Heart right ventricle (tissue), 16 donors: ENCODE results near the gene DUSP28. TPM values are rescaled to one million over a fixed set of nuclear protein-coding genes. Genes with fewer than 3 reads are reported as not detected.

Experiments
- ATAC-seq, 8 donors: fragments of 200-7000 bp; cut with Tn5 transposase; one replicate each; pipeline ENCODE4 v1.9.1; 2020; ENCODE audit warnings: mild to moderate bottlenecking in 8 of 8, moderate library complexity in 8 of 8, moderate number of reproducible peaks in 1 of 8
- DNase-seq, 2 donors: peaks; one replicate each; pipeline ENCODE4 v3.0.0-alpha.2; 2020
- H3K27ac ChIP-seq, 10 donors: fragments of 200-600 bp; sonication (generic) in 2 of 10; one replicate each; pipeline versions ENCODE4 v1.5.0 to v1.8.0; 2020 to 2022; ENCODE audit warnings: mild to moderate bottlenecking in 3 of 10
- H3K27me3 ChIP-seq, 7 donors: fragments of 200-600 bp; one replicate each; pipeline ENCODE4 v1.8.0; 2021 to 2022; ENCODE audit warnings: mild to moderate bottlenecking in 2 of 7
- H3K36me3 ChIP-seq, 9 donors: fragments of 200-600 bp; sonication (generic) in 1 of 9; one replicate each; pipeline versions ENCODE4 v1.5.0 to v1.8.0; 2020 to 2022; ENCODE audit warnings: mild to moderate bottlenecking in 2 of 9
- H3K4me1 ChIP-seq, 9 donors: fragments of 200-600 bp; sonication (generic) in 1 of 9; one replicate each; pipeline versions ENCODE4 v1.5.0 to v1.8.0; 2020 to 2022; ENCODE audit warnings: mild to moderate bottlenecking in 4 of 9
- H3K4me3 ChIP-seq, 10 donors: fragments of 200-600 bp; sonication (generic) in 2 of 10; one replicate each; pipeline versions ENCODE4 v1.5.0 to v1.8.0; 2020 to 2022; ENCODE audit warnings: mild to moderate bottlenecking in 7 of 10, moderate library complexity in 2 of 10
- H3K9me3 ChIP-seq, 11 donors: fragments of 200-600 bp in 10 of 11; sonication (generic) in 2 of 11; one replicate each; pipeline versions ENCODE4 v1.5.0 to v1.8.0; 2013 to 2022; ENCODE audit warnings: mild to moderate bottlenecking in 2 of 11, control low read depth in 1 of 11, moderate library complexity in 1 of 11
- CTCF ChIP-seq, 9 donors: fragments of 200-600 bp; sonication (generic) in 2 of 9; IDR thresholded peaks; one replicate each; pipeline versions ENCODE4 v1.5.0 to v1.8.0; 2021 to 2022; ENCODE audit warnings: antibody characterized with exemption in 9 of 9, mild to moderate bottlenecking in 5 of 9, moderate library complexity in 1 of 9
- WGBS, 2 donors: extraction: QIAGEN DNeasy Blood & Tissue Kit; methylation state at CpG; one replicate each; pipeline ENCODE4 v1.1.7; 2013; ENCODE audit warnings: inconsistent platforms in 1 of 2; 5-methylcytosine and 5-hydroxymethylcytosine counted together
- intact Hi-C, 10 donors: fragments of 100-400 bp; cut with DNase I; formaldehyde crosslinking; loops; one replicate each; pipeline versions ENCODE4 v1.11.1 to v1.14.2; 2022
- polyA plus RNA-seq, 2 donors: library from polyadenylated mRNA; stranded (reverse); fragments of 200-250 nt; gene quantifications; one replicate each; pipeline ENCODE4 v1.2.3, GENCODE V29; 2013
- total RNA-seq, 10 donors: library from RNA; stranded (reverse); fragmentation: NEBNext Ultra II Directional in 3 of 10; extraction: Animal tissue kit (Norgen Biotek cat#: 25700) in 3 of 10; gene quantifications; one replicate each; pipeline versions ENCODE4 v1.2.1 to v1.2.4, GENCODE V29; 2021 to 2023
- donor health status: Arrhythmogenic right ventricular cardiomyopathy.
- donor health status: ischemic (EF 13 %, LVEDD 7.1; RV severe dilation, severe dysfunction).
- donor health status: healthy with polysubstance abuse.
- donor health status: DM: no; HTN: yes; CAD: no.
- donor health status: DM: no; HTN: no; CAD: no.
- donor health status: ischemic (EF 25% LVEDD 6.9; RV normal size, moderate dysfunction).
- donor health status: ischemic (EF 25% LVEDD 5.7; RV mildly dilated, moderate dysfunction).
- donor health status: healthy.
- donor health status: DM: yes; HTN: yes; CAD: no.
- donor health status: Ischemic cardiomyopathy.
- donor health status: ischemic (EF 35%, LVEDD 5.7; RV mildly dilated, moderate dysfunction).
- donor health status: nonischemic (EF 11% LVEDD 7.7; RV severe dilation, severe dysfunction).
- donor health status: DM: yes; HTN: yes; CAD: no.
- donor health status: PGD.
- donor health status: ischemic (EF 29% LVEDD 5.4; RV normal size, mild dysfunction).
- donor health status: nonischemic (EF 23%, LVEDD 6.1; RV moderate dilation, normal function).

DUSP28 gene
- total and polyA plus RNA-seq, 12 donors: 4.7 to 22.1 (median 13.4) TPM

- WGBS, 2 donors: 91 to 95% methylated on average over 15 of the region's 15 CpGs
- intact Hi-C loops: loop anchor here in 1 of 10 donors (2.0 kb wide), 1 partner anchor 17 kb away; the partner anchor contains the start of gene CAPN10
- peaks cover 16 to 56% (median 51%) of the 10 kb centered on the region in 9 donors for H3K4me1 ChIP-seq
- no peaks in the 10 kb centered on the region for H3K9me3 ChIP-seq
- ATAC-seq (no peak), DNase-seq (no peak)
- no peak for TF ChIP-seq CTCF (IDR thresholded peaks at IDR 0.05)
- no peaks in the 10 kb centered on the region for H3K27me3 ChIP-seq
- peaks cover 0 to 34% (median 12%) of the 10 kb centered on the region in 9 donors for H3K36me3 ChIP-seq
- H3K27ac ChIP-seq: no peak overlapping the region
- peak overlapping the region in 6 of 10 donors; percentile 74 to 92 (median 79) for H3K4me3 ChIP-seq
Measured at GRCh38 chr2:240569998-240570530, 9.9 kb downstream of the DUSP28 start.

- ATAC-seq (no peak), DNase-seq (peak in 1 of 2 donors; percentile 14)
- intact Hi-C loops: no loop called here
- Histone ChIP-seq H3K27me3 (no peaks in the 10 kb centered on the region), H3K27ac (no peak overlapping the region), H3K36me3 (peaks cover 0 to 40% (median 18%) of the 10 kb centered on the region in 9 donors), H3K4me3 (peak overlapping the region in 1 of 10 donors; percentile 92), H3K9me3 (no peaks in the 10 kb centered on the region), H3K4me1 (peaks cover 16 to 49% (median 45%) of the 10 kb centered on the region in 9 donors)
- WGBS, 2 donors: 85 to 88% methylated on average over 11 of the region's 11 CpGs
- no peak for TF ChIP-seq CTCF (IDR thresholded peaks at IDR 0.05)
Measured at GRCh38 chr2:240570531-240571313, 10.6 kb downstream of the DUSP28 start.

GRCh38 chr2:240571314-240571973 is 11.3 kb downstream of the DUSP28 start:
- Histone ChIP-seq H3K27me3 (no peaks in the 10 kb centered on the region), H3K9me3 (no peaks in the 10 kb centered on the region), H3K36me3 (peaks cover 0 to 48% (median 23%) of the 10 kb centered on the region in 9 donors), H3K27ac (no peak overlapping the region), H3K4me3 (no peak overlapping the region), H3K4me1 (peaks cover 13 to 43% (median 39%) of the 10 kb centered on the region in 9 donors)
- TF ChIP-seq CTCF (IDR thresholded peaks at IDR 0.05): no peak
- intact Hi-C loops: no loop called here
- peak in 1 of 2 donors; percentile 10 for DNase-seq
- ATAC-seq: no peak
- WGBS, 2 donors: 85 to 91% methylated on average over 18 of the region's 18 CpGs
